Dermis microvascular lymphatic vessel endothelial cell (primary cell): ENCODE data around the gene HIVEP1. TPM values are rescaled to one million over a fixed set of nuclear protein-coding genes. Genes with fewer than 3 reads are reported as not detected.

Experiments
- DNase-seq, 2 donors: peaks; one replicate each; pipeline versions ENCODE4 v3.0.0 to v3.0.0-alpha.2; 2010; ENCODE audit warnings: low read depth in 2 of 2
- total RNA-seq: library from RNA; depleted of rRNA; stranded (reverse); fragments of >200 nt; gene quantifications from 2 replicates; pipeline ENCODE4 v1.2.1, GENCODE V29; 2014

Gene HIVEP1
- total RNA-seq, 1 donor from 2014 or later: 5.6 TPM

DNA sequence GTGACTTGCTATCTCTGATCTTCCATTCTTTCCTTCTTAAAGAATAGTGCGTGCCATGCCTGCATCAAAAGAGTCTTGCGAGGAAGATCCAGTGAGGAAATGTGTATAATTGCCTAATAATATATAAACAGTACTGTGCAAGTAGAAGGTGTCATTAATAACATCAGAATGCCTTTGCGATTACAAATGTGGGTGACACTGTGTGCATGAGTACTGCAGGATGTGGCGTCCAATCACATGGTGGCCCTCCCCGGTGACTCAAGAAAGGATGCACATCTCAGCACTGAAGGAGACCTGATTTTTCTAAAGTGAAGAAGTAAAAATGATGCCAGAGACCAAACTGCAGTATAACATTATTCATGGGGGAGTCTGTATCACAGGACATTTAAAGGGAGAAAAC, 170.6 kb downstream of the HIVEP1 start:
- DNase-seq: no peak

DNA sequence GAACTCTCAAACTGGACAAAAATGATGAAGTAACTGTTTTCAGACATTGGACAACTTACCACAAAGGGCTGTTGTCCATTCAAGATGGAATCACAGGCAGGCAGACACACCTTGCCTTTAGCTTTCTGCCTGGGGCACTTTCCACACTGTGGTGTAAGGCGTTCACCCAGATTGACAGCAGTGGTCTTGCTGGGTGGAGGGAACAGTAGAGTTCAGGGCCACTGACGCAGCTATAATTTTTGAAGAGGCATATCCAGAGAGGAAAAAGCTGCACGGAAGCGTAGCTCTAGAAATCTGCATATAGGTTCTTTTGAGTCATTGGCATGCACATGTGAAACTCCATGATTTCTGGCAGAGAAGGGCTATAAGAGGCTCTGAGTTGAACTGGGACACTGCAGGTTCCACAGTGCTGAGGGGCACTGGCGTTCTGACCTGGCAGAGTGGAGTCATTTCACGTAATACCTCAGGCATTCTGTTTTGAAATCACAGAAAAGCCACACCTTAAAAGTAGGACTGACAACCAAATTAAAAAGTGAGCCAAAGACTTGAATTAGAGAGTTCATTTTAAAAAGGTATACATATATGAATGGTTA, 173.1 kb downstream of the HIVEP1 start:
- no peak for DNase-seq

DNA sequence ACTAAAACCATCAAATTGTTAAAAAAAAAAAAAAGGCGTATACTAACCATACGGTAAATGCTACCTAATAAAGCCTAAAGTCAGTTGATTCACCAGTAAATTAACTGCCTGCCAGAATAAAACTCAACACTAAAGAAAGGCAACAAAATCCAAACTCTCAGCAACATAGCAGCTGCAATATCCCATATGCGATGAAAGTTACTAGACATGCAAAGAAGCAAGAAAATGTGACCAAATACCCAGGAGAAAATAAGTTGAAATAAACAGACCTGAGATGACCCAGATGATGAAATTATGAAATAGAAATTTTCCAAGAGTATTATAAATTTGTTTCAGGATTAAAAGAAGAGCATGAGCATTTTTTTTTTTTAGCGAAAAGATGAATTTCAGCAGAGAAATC, 174.4 kb downstream of the HIVEP1 start:
- no peak for DNase-seq

DNA sequence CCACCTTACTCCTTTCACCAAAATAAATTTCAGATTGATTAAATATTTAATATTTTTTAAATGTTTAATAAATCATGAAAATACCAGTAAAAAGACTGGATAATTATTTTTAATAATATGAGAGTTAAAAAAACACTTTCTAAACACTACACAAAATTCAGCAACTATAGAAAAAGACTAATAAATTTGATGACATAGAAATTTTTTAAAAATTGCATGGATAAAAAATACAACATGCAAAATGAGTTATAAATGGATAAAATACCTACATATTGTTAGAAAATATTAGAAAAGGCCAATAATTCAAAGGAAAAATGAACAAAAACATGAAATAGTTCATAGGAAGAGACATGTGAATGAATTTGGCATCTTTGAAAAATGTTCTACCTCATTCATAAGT, 177.0 kb downstream of the HIVEP1 start:
- DNase-seq: no peak

DNA sequence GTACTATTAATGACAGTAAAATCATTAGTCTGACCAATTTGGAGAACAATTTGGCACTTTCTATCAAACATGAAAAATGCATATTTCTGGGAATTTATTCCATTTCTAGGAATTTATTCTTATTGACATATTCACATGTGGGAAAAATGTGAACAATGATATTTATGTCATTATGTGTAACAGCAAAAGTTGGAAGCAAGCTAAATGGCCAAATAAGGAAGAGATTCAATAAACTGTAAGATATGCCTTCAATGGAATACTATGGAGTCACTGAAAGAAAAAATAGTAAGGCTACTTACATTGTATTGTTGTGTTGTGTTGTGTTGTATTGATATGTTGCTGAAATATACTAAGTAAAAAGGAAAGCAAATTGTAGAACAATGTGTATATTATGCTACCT, 177.5 kb downstream of the HIVEP1 start:
- DNase-seq: no peak

DNA sequence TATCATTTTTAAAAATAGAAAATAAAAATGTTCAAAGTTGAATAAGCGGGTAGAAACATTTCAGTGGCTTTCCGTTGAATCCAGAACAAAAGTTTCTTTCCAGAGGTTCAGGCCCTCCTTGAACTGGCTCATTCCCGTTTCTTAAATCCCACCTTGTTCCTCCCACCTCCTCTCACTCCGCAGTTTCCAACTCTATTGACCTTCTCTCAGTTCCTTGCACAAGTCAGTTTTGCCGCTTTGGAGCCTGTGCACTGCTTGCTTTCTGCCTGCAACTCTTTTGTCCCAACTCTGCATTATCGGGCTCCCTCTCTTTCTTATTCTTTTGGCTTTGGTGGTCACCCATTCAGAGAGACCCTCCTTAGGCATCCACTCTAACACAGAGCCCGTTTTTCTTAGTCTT, 178.1 kb downstream of the HIVEP1 start:
- no peak for DNase-seq

DNA sequence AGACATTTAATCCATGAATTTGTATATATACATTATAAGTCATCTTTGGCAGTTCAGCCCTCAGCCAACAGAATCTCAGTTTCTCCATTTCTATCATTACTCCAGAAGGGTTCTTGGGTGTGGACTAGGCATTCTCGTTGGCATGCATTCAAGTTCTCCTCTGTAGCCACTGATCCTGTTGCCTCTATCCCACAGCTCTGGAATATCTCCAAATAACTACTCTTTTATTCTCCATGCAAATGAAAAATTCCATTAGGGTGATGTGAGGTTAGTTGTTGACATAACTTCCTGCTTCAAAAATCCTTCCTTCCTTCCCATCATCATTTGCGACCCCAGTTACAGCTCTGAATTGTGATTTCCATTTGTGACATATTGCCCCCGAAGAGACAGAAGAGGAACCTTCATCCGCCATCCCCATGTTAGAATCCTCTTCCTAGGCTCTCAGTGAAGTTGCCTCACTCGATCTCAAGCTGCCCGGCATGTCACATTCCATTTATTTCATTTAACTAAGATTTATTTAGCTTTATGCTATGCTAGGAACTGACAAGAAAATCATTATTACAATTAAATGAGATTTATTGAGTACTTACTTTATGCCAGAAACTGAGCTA, 184.3 kb downstream of the HIVEP1 start:
- DNase-seq: peak; percentile 29 to 33

DNA sequence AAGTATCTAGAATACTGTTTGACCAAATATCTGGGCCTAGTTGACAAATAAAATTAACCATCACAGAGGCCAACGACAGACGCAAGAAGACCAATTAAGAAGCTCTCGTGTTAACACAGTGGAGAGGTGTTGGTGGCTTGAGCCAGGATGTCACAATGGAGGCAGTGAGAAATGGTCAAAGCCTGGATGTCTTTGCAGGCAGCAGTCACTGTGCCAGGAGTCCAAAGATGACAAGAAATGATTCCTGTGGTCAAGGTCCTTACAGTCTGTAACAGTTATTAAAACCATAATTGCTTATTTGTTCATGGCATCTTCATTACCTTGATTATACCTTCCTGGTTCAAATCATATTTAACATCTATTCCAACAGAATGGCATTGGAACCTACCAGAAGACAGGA, 186.7 kb downstream of the HIVEP1 start:
- DNase-seq: no peak

DNA sequence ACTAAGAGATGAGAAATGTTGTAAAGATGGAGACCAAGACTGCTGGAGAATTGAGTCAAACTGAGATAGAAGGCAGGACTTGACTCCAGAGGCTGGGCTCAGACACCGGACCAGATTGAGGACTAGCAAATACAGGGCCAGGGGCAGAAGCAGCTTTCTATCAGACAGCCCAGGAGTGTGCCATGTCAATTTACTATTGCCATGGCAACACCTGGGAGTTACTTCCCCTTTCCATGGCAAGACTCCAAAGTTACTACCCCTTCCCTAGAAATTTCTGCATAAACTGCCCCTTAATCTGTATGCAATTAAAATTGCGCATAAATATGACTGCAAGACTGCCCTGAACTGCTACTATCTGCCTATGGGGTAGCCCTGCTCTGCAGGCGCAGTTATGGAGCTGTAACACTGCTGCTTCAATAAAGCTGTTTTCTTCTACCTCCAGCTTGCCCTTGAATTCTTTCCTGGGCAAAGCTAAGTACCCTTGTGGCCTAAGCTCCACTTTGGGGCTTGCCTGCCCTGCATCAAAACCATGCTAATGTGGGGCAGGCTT, 188.0 kb downstream of the HIVEP1 start:
- DNase-seq: no peak

DNA sequence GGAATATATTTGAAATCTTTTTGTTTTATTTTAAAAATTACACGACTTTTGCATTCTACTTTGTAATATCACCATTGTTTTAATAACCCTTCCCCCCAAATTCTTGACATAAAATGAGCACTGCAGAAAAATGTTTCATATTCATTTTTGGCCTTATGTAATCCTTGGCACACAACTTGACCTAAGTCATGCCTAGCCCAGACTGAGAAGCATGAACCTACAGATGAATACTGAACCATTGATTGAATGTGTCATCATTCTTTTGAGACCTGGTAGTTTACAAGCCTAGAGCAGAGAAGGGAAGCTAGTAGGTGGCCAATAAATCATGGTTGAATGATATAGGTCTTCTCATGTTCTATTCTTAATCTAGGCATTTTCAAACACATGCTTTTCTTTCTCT, 188.6 kb downstream of the HIVEP1 start:
- no peak for DNase-seq

DNA sequence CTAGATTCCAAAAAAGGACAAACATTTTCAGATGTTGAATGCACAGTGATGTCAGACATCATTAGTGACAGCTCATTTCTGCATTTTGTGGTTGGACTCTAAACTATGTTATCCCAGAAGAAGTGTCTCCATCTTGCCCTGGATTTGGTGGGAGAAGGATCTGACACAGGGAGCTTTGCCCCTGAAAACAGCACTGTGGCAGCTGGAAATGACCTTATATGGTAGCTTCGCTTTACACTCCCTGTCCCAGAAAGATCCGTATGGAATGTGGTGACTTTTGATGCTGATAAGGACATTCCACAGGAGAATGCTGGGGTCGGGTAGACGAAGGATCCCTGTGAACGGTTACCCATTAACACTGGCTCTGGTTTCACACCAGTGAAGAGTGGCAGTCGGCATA, 190.9 kb downstream of the HIVEP1 start:
- peak in 1 of 2 donors; percentile 10 for DNase-seq

DNA sequence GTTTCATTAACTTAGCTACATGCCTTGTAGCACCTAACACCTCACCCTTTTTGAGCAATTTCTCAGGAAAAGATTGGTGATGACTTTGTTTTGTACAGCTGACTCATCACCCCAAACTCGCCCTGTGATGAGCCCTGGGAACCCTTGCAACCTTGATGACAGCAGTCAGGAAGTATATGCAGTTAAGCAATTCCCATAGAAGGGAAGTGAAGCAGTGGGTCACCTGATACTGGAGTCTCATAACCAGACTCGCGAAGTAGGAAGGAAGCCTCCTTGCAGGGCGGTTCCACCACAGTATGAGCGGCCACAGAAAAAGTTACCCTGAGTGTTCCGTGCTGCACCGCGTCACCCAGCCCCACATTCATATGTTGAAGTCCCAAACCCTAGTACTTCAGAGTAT, 196.1 kb downstream of the HIVEP1 start:
- peak in 1 of 2 donors; percentile 66 for DNase-seq

DNA sequence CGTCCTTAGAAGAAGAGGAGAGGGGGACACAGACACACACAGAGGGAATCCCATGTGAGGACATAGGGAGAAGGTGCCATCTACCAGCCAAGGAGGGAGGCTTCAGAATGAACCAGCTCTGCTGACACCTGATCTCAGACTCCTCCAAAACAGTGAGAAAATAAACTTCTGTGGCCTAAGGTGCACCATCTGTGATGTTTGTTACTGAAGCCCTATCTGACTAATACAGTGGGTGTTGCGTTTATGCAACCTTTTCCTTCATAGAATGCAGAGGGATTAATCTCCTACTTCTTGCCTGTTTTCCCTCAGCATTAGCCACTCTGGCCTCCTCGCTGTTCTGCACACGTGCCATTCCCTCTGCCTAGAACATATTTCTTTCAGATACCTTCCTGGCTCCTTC, 196.6 kb downstream of the HIVEP1 start:
- no peak for DNase-seq

Other genes starting within 250 kb of the HIVEP1 start
- 0.38 and 0.90 TPM in 2 replicates for gene ADTRP, start 233.5 kb upstream of the HIVEP1 start, total RNA-seq